ENCODE data around the gene GADD45GIP1.
"Not testable (repeated sequence)": the region's sequence is repeated elsewhere in the genome, so short reads cannot be mapped to it uniquely, and the experiment has no call there.

Gene GADD45GIP1

GRCh38 chr19:12990853-12991252 lies 33.8 kb upstream of the GADD45GIP1 start:
- DNase-seq (ENCODE audit: extremely low spot score, insufficient read length, low read depth): no peak
- no peak for FAIRE-seq

GRCh38 chr19:12990431-12990830 lies 33.4 kb upstream of the GADD45GIP1 start:
- DNase-seq (ENCODE audit: extremely low spot score, insufficient read length, low read depth): no peak
- no peak for FAIRE-seq

- FAIRE-seq (no peak), DNase-seq (ENCODE audit: extremely low spot score, insufficient read length, low read depth) (no peak)
Measured at GRCh38 chr19:12987781-12988180, 30.8 kb upstream of the GADD45GIP1 start.

GRCh38 chr19:12987190-12987589 lies 30.2 kb upstream of the GADD45GIP1 start:
- FAIRE-seq: no peak
- DNase-seq (ENCODE audit: extremely low spot score, insufficient read length, low read depth): no peak

- DNase-seq (ENCODE audit: extremely low spot score, insufficient read length, low read depth): no peak
- FAIRE-seq: no peak
Measured at GRCh38 chr19:12986726-12987125, 29.7 kb upstream of the GADD45GIP1 start.

GRCh38 chr19:12985049-12985776 lies 28.2 kb upstream of the GADD45GIP1 start:
- peak; percentile 35 for FAIRE-seq
- no peak for DNase-seq (ENCODE audit: extremely low spot score, insufficient read length, low read depth)

- FAIRE-seq (no peak), DNase-seq (ENCODE audit: extremely low spot score, insufficient read length, low read depth) (no peak)
Measured at GRCh38 chr19:12984683-12985048, 27.6 kb upstream of the GADD45GIP1 start.

GRCh38 chr19:12984143-12984627 lies 27.2 kb upstream of the GADD45GIP1 start:
- DNase-seq (ENCODE audit: extremely low spot score, insufficient read length, low read depth) (no peak), FAIRE-seq (no peak)

- DNase-seq (ENCODE audit: extremely low spot score, insufficient read length, low read depth): peak; percentile 74
- peak; percentile 72 for FAIRE-seq
Measured at GRCh38 chr19:12983542-12984142, 26.6 kb upstream of the GADD45GIP1 start.

GRCh38 chr19:12983091-12983490 lies 26.1 kb upstream of the GADD45GIP1 start:
- no peak for DNase-seq (ENCODE audit: extremely low spot score, insufficient read length, low read depth)
- FAIRE-seq: no peak

GRCh38 chr19:12982648-12983047 lies 25.6 kb upstream of the GADD45GIP1 start:
- no peak for FAIRE-seq
- DNase-seq (ENCODE audit: extremely low spot score, insufficient read length, low read depth): no peak

GRCh38 chr19:12979974-12980373 lies 23.0 kb upstream of the GADD45GIP1 start:
- FAIRE-seq (no peak), DNase-seq (ENCODE audit: extremely low spot score, insufficient read length, low read depth) (no peak)

GRCh38 chr19:12976109-12976508 lies 19.1 kb upstream of the GADD45GIP1 start:
- not testable (repeated sequence) for FAIRE-seq; DNase-seq (ENCODE audit: extremely low spot score, insufficient read length, low read depth)

- DNase-seq (ENCODE audit: extremely low spot score, insufficient read length, low read depth) (no peak), FAIRE-seq (no peak)
Measured at GRCh38 chr19:12975221-12975741, 18.3 kb upstream of the GADD45GIP1 start.

- DNase-seq (ENCODE audit: extremely low spot score, insufficient read length, low read depth) (no peak), FAIRE-seq (no peak)
Measured at GRCh38 chr19:12974301-12975220, 17.5 kb upstream of the GADD45GIP1 start.

GRCh38 chr19:12973236-12973635 lies 16.2 kb upstream of the GADD45GIP1 start:
- FAIRE-seq: no peak
- no peak for DNase-seq (ENCODE audit: extremely low spot score, insufficient read length, low read depth)

GRCh38 chr19:12970070-12970820 lies 13.2 kb upstream of the GADD45GIP1 start:
- DNase-seq (ENCODE audit: extremely low spot score, insufficient read length, low read depth): no peak
- no peak for FAIRE-seq

GRCh38 chr19:12969292-12969988 lies 12.4 kb upstream of the GADD45GIP1 start, which contains the start of gene DAND5:
DAND5 (plus strand) TSS chr19:12969576; CDS start chr19:12969661, 85 bp downstream.
- FAIRE-seq: no peak
- no peak for DNase-seq (ENCODE audit: extremely low spot score, insufficient read length, low read depth)

GRCh38 chr19:12967907-12968306 lies 10.9 kb upstream of the GADD45GIP1 start:
- no peak for DNase-seq (ENCODE audit: extremely low spot score, insufficient read length, low read depth)
- no peak for FAIRE-seq
